ENCODE data around the gene IPO9. TPM values are rescaled to one million over a fixed set of nuclear protein-coding genes. Genes with fewer than 3 reads are reported as not detected.
"Not testable (repeated sequence)": the region's sequence is repeated elsewhere in the genome, so short reads cannot be mapped to it uniquely, and the experiment has no call there.

Gene IPO9
- total RNA-seq, 4 donors from 2014 or later = 10.1 to 17.2 (median 12.3) TPM

- peaks cover 5 to 79% (median 12%) of the 10 kb centered on the region in 3 donors for H3K4me1 ChIP-seq
- H3K9me3 ChIP-seq = no peaks in the 10 kb centered on the region
- DNase-seq = no peak
- H3K4me3 ChIP-seq = no peak overlapping the region
- intact Hi-C loops (cut with DNase I) = loop anchor here (5.0 to 10.0 kb wide), 2 partner anchors 73 to 226 kb away; partner anchors contain the start of gene GPR37L1
- WGBS, 2 donors = 18 to 48% methylated on average over 2 of the region's 4 CpGs
- no peaks in the 10 kb centered on the region for H3K27me3 ChIP-seq
- H3K36me3 ChIP-seq = no peaks in the 10 kb centered on the region
- no peak for TF ChIP-seq CTCF (IDR thresholded peaks at IDR 0.05)
- TF ChIP-seq POLR2A (IDR thresholded peaks at IDR 0.05) = no peak
- peak overlapping the region in 3 of 4 donors; percentile 75 to 85 (median 77) for H3K27ac ChIP-seq
Measured at GRCh38 chr1:201898992-201899391, 70.0 kb downstream of the IPO9 start.

DNA sequence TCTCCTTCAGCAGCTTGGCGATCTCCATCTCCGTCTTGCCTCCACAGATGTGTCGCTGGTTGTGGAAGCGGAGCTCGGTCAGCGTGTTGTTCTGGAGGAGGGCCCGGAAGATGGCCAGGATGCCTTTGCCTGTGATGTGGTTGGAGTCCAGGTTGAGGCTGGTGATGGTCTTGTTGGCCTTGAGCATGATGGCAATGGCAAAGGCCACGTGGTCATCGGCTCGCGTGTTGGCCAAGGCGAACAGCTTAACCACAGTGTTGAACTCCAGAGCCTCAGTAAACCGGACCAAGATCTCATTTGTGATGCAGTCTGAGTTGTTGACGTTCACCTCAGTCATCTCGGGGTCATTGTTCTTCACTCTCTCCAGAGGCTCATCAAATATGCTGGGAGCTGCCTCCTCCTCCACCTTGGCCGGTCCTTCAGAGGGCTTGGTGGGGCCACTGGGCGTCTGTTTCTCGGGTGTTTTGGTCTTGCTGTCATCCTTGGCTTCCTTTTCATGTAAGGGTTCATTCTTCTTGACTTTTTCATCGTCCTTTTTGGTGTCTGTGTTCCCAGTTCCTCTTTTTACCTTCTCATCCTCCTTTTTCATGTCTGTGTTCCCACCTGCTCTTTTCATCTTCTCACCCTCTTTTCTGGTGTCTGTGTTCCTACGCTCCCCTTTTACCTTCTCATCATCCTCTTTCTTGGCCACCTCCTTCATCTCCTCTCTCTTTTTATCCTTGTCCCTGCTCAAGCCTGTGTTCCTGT, 70.9 kb downstream of the IPO9 start:
- Histone ChIP-seq H3K4me3 (no peak overlapping the region), H3K36me3 (no peaks in the 10 kb centered on the region), H3K27me3 (no peaks in the 10 kb centered on the region), H3K27ac (peak overlapping the region in 3 of 4 donors; percentile 75 to 85 (median 77)), H3K4me1 (peaks cover 5 to 82% (median 21%) of the 10 kb centered on the region in 3 donors), H3K9me3 (no peaks in the 10 kb centered on the region)
- no peak for DNase-seq
- 86% methylated on average over 14 to 16 of the region's 20 CpGs for WGBS, 2 donors
- intact Hi-C loops (cut with DNase I) = loop anchor here (5.0 to 10.0 kb wide), 2 partner anchors 72 to 225 kb away; partner anchors contain the start of gene GPR37L1
- TF ChIP-seq CTCF (IDR thresholded peaks at IDR 0.05) = no peak
- TF ChIP-seq POLR2A (IDR thresholded peaks at IDR 0.05) = no peak

DNA sequence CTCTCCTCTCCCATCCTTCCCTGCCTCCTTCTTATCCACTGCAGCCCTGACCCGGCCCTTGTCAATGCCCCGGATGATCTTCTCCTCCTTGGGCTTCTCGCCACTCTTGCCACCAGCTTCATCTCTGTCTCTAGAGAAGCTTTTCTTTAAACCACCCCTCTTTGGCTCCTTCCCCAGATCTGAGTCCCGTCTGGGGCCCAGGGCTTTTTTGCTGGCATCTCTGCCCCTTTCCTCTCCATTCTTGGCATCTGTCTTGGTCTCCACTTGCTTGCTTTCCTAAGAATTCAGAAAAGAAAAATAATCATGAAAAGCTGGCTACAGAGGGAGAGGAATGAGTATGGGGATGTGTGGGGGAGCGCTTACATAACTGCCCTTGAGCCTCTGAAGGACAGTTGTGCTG, 71.5 kb downstream of the IPO9 start:
- DNase-seq = no peak
- Histone ChIP-seq H3K4me1 (peaks cover 5 to 82% (median 26%) of the 10 kb centered on the region in 3 donors), H3K27ac (peak overlapping the region in 3 of 4 donors; percentile 75 to 85 (median 77)), H3K27me3 (no peaks in the 10 kb centered on the region), H3K36me3 (no peaks in the 10 kb centered on the region), H3K9me3 (no peaks in the 10 kb centered on the region), H3K4me3 (no peak overlapping the region)
- 45 to 73% methylated on average over 5 of the region's 5 CpGs for WGBS, 2 donors
- intact Hi-C loops (cut with DNase I) = no loop called here
- TF ChIP-seq POLR2A (IDR thresholded peaks at IDR 0.05) (no peak), CTCF (IDR thresholded peaks at IDR 0.05) (no peak)

- Histone ChIP-seq H3K4me1 (peaks cover 5 to 83% (median 31%) of the 10 kb centered on the region in 3 donors), H3K27ac (peak overlapping the region in 3 of 4 donors; percentile 75 to 85 (median 77))
- H3K27me3 ChIP-seq; H3K4me3 ChIP-seq; intact Hi-C loops (cut with DNase I); DNase-seq; H3K36me3 ChIP-seq; H3K9me3 ChIP-seq: not testable (repeated sequence)
- WGBS, 2 donors = 66 to 68% methylated on average over 6 of the region's 6 CpGs
Measured at GRCh38 chr1:201901036-201901435, 72.1 kb downstream of the IPO9 start.

- Histone ChIP-seq H3K4me3 (no peak overlapping the region), H3K27me3 (no peaks in the 10 kb centered on the region), H3K27ac (peak overlapping the region; percentile 68 to 91 (median 88)), H3K36me3 (no peaks in the 10 kb centered on the region), H3K4me1 (peaks cover 5 to 83% (median 41%) of the 10 kb centered on the region in 3 donors), H3K9me3 (no peaks in the 10 kb centered on the region)
- 70 to 75% methylated on average over 3 of the region's 3 CpGs for WGBS, 2 donors
- TF ChIP-seq POLR2A (IDR thresholded peaks at IDR 0.05) = no peak
- no peak for TF ChIP-seq CTCF (IDR thresholded peaks at IDR 0.05)
- intact Hi-C loops (cut with DNase I) = no loop called here
- DNase-seq = no peak
Measured at GRCh38 chr1:201902198-201902597, 73.2 kb downstream of the IPO9 start.

All from esophagus squamous epithelium (tissue), 5 donors.